Measurements from ENCODE around the gene HSPA5.
"Not testable (repeated sequence)": the region's sequence is repeated elsewhere in the genome, so short reads cannot be mapped to it uniquely, and the experiment has no call there.

Gene HSPA5

GRCh38 chr9:125241863-125242739 is 958 bp upstream of the HSPA5 start:
- no peak for DNase-seq

- DNase-seq, result peak; percentile 33 to 44
Measured at GRCh38 chr9:125240649-125240999, 519 bp downstream of the HSPA5 start.

- no peak for DNase-seq
Measured at GRCh38 chr9:125239631-125240597, 1.2 kb downstream of the HSPA5 start.

- no peak for DNase-seq
Measured at GRCh38 chr9:125238915-125239446, 2.2 kb downstream of the HSPA5 start.

GRCh38 chr9:125238127-125238914 is 2.8 kb downstream of the HSPA5 start:
- no peak for DNase-seq

- DNase-seq, result not testable (repeated sequence)
Measured at GRCh38 chr9:125236520-125237159, 4.5 kb downstream of the HSPA5 start.

- no peak for DNase-seq
Measured at GRCh38 chr9:125235804-125236519, 5.2 kb downstream of the HSPA5 start.

GRCh38 chr9:125234099-125234498 is 7.0 kb downstream of the HSPA5 start:
- not testable (repeated sequence) for DNase-seq

GRCh38 chr9:125233678-125234077 is 7.5 kb downstream of the HSPA5 start:
- no peak for DNase-seq

GRCh38 chr9:125227761-125228160 is 13.4 kb downstream of the HSPA5 start:
- DNase-seq, result no peak

- not testable (repeated sequence) for DNase-seq
Measured at GRCh38 chr9:125224858-125225257, 16.3 kb downstream of the HSPA5 start.

GRCh38 chr9:125218621-125219020 is 22.5 kb downstream of the HSPA5 start:
- no peak for DNase-seq

GRCh38 chr9:125214186-125214585 is 27.0 kb downstream of the HSPA5 start:
- DNase-seq, result no peak

- DNase-seq, result no peak
Measured at GRCh38 chr9:125204477-125204876, 36.7 kb downstream of the HSPA5 start.

- no peak for DNase-seq
Measured at GRCh38 chr9:125202846-125203618, 38.1 kb downstream of the HSPA5 start.

- peak; percentile 84 to 89 for DNase-seq
Measured at GRCh38 chr9:125200216-125201047, 40.7 kb downstream of the HSPA5 start, which contains the start of gene RABEPK. TSS of gene RABEPK (plus strand) at chr9:125200542. CDS start at chr9:125203014, 2,472 bp downstream.

GRCh38 chr9:125195591-125195990 is 45.6 kb downstream of the HSPA5 start:
- not testable (repeated sequence) for DNase-seq

- DNase-seq, result not testable (repeated sequence)
Measured at GRCh38 chr9:125194466-125194865, 46.7 kb downstream of the HSPA5 start.

GRCh38 chr9:125190361-125190801 is 50.8 kb downstream of the HSPA5 start:
- peak in 1 of 2 donors; percentile 21 for DNase-seq

Measured in CD4-positive, alpha-beta T cell treated with Interferon alpha-2 for 1 hour (primary cell).